Hepatic stellate cell (primary cell): ENCODE data around the gene STARD3.

Source experiments
- DNase-seq: peaks from one replicate; pipeline ENCODE4 v3.0.0; 2011; ENCODE audit warnings: low spot score

Gene STARD3

GRCh38 chr17:39672522-39673334 is 35.8 kb downstream of the STARD3 start:
- DNase-seq: no peak

DNA sequence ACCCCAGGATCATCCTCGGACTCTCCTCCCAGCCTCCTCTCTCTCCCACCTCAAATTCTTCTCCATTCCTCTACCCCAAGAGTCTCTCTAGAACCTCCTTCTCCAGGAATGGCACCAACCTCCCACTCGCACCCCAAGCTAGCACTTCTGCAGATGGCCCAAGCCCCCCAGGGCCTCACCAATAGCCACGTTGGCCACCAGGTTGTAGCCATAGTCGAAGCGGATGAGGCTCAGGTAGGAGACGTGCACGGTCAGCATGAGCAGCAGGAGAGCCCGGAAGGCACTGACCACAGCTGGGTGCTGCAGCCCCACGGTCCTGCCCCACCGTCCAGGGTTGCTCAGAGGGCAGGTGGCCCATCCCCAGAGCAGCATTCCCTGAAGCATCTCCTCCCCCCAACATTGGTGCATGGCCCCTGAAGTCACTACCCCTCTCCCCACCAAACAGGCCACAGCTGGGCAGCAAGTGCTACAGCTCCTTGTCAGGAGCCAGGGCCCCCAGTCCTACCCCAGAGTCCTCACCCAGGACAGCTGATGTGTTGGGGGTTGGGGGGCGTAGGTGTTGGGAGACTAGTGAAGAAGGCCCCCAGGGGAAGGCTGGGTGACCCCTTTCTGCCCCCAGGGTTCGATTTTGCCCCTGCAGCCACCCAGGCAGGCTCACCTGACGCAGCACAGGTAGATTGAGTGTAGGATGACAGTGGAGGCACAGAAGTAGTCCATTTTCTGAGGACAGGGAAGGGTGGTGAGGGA is 36.6 kb downstream of the STARD3 start:
- no peak for DNase-seq

GRCh38 chr17:39674179-39674578 is 37.2 kb downstream of the STARD3 start:
- DNase-seq: no peak

- DNase-seq: no peak
Measured at GRCh38 chr17:39674702-39675389, 37.9 kb downstream of the STARD3 start.

- DNase-seq: no peak
Measured at GRCh38 chr17:39675390-39676082, 38.6 kb downstream of the STARD3 start.

- DNase-seq: no peak
Measured at GRCh38 chr17:39676198-39676819, 39.4 kb downstream of the STARD3 start.

- no peak for DNase-seq
Measured at GRCh38 chr17:39677072-39677471, 40.1 kb downstream of the STARD3 start.

DNA sequence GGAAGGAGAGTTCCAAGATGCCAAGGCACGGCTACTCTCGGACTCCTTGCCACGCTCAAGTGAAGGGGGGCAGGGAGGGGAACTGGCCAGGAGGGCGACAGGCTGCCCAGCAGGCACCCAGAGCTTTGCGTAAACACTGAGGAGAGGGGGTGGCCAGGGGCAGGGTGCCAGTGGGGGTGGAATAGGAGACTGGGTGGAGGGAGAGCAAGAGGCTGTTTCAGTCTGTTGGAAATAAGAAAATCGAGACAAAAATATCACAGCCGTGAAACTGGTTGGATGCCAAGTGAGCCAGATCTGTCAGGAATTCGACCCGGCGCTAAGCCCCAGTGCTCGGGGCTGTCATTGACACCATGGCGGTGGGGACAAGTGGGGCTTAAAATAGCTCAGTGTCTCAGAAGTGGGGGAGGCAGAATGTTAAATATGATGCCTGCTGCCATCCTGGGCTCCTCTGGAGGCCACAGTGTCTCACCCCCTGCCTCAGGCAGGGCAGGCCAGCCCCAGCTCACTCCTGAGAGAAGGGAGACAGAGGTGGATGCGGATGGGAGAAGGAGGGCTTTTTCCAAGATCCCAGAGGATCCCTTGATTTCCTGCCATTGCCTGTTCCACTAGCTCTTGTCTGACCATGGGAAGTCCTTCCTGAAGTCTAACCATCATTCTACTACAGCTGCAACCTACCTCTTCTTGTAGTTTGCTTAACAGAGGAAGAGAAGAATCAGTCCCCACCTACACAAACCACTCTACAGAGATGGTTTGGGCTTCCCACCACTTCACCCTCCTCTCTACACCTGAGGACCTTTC is 40.8 kb downstream of the STARD3 start:
- no peak for DNase-seq

GRCh38 chr17:39678340-39679116 is 41.6 kb downstream of the STARD3 start:
- no peak for DNase-seq

DNA sequence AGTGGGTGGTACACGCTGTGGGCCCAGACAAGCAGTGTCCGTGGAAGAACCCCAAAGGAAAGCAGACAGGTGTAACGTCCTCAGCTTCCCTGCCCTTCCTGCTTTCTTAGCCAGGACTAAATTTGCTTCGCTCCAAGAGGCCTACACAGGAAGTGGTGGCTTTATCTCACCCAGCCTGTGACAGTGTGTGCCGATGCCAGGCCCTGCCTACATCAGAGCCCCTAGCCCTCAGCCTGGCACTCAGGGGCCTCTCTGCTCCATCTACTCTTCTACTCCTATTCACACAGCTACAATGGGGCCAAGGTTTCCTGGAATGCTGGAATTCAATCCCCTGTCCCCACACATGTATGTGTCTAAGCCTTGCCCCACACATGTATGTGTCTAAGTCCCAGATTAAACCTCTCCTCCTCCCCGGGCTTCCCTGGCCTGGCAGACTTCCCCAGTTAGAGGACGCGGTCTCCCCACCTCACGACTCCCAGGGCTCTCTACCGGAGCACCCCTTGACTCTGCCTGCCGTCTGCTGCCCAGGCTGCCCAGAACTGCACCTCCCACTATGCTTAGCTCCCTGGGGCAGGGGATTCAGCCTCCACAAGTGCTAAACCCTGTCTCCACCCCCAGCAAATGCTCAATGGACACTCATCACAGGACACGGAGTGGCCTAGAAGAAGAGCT is 42.7 kb downstream of the STARD3 start:
- no peak for DNase-seq

DNA sequence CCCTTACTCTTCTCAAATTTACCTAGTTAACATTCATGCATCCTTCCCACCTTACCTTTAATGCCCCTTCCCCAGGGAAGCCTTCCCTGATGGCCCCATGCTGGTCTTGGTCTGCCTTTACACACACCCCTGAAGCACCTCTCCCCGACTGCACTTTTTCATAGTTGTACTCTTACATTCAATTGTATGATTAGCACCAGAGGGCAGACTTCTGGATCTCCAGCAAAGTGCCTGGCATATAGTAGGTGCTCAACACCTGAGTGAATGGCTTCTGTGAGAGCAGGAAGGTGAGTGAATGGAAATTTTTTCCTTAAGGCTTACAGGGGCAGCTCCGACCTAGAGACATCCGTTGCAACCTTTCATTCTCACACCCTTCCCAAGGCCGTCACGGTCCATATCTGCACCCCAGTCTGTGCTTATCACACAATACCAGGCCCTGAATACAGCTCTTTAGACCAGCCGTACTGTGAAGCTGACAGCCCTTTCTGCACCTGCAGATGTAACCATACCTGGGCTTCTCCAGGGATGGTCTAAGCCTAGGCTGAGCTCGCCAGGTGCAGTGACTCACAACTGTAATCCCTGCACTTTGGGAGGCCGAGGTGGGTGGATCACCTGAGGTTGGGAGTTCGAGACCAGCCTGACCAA is 46.5 kb downstream of the STARD3 start:
- no peak for DNase-seq

GRCh38 chr17:39684369-39685192 is 47.6 kb downstream of the STARD3 start:
- no peak for DNase-seq

DNA sequence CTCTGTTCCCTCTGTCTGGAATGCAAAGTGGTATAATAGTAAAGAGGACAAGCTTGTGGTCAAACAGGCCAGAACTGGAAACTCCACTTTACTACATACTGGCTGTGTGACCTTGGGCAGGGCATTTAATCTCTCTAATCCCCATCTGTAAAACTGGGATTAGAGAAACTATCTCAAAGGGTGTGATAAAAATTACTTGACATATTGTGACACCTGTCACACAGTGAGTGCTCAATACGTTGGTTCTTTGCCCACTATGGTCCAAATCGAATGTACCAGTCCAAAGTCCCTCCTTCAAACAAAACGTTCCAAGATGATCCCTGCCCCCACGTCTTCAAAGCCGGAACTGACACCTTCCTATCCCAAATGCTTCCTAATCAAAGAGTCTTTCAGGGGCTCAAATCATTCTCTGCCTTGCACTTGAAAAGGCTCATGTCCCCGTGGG is 50.2 kb downstream of the STARD3 start:
- DNase-seq: no peak

DNA sequence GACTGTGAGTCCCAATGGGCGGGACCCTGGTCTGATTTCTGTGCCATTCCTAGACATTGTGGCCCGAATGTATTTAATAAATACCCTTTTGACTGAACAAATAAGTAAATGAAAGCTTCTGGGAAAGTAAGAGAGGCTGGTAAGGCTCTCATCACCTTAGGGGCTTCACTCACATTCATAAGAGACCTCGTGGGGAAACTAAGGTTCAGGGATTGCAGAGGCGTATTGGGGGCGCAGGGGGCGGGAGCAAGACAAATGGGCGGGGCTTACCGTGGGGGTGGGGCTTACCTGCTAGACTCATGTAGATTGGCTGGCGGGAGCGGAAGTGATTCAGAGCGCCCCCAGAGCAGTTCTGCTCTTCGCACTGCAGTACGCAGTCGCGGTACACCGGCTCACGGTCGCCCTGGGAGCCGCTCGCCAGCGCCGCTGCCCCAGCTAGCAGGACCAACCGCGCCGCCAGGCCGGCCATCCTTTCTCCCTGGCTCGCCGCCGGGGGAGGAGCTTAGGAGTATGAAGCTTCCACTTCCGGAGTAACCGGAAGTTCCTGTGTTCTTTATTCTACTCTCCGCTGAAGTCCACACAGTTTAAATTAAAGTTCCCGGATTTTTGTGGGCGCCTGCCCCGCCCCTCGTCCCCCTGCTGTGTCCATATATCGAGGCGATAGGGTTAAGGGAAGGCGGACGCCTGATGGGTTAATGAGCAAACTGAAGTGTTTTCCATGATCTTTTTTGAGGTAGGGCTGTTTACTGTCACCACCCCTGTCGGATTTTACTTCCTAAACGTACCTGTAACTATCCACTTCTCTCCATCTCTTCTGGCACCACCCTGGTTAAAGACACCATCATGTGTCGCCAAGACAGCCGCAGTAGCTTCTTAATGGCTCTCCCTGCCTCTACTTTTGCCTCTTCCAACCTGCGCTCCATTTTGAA is 50.9 kb downstream of the STARD3 start, which contains the start of gene PGAP3:
TSS of gene PGAP3 (minus strand) at position 512 of the 929 bp plus-strand sequence. CDS start at position 469, 43 bp downstream.
- DNase-seq: peak; percentile 95

DNA sequence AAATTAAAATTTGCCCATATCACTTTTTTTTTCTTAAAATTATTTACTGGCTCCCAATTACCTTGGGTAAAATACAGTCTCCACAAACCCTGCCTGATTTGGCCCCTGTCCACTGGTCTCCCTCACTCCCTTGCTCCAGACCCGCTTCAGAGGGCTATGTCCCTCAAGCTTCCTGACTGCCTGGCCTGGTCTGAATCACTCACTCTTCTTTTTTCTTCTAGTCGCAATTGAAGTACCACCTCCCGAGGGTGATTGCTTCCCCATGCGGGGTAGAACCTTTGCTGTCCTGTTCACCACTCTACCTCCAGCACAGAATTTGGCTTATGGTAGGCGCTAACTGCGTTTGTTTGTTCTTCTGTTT is 51.5 kb downstream of the STARD3 start:
- DNase-seq: no peak

DNA sequence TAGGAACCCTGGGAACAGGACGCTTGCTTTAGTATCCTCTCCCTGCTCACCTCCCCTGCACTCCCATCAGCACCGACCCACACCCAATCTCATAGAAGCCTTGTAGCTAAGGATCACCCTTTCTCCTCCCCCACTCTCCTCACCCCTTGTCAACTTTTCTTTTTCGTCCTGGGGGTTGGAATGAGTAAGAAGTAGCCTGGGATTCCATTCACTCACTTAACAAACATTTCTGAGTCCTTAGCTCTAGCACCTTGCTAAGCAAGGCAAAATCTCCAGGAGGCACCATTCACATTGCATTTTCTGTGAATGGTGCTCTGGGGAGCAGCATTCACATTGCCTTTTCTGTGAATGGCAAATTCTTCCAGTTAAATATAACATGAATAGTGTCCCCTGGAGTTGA is 52.0 kb downstream of the STARD3 start:
- no peak for DNase-seq

DNA sequence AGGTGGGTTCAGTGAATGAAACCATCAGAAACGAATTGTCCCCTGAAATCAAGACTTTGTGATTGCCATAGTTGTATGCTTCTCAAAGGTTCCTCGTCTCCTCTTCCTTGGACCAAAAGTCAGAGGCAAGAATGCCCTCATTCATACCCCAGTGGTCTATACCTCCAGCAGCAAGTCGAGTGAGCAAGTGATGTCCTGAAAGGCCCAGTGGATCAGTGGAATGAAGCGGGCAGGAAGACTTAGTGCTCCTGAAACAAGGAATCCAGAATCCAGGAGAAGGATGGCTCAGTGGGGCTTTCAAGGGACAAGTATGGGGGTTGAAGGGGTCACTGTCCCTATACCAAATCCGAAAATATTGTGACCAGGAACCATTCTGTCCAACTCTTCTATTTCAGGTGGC is 57.6 kb downstream of the STARD3 start:
- DNase-seq: no peak
